ENCODE measurements around the gene TNS1. TPM values are rescaled to one million over a fixed set of nuclear protein-coding genes. Genes with fewer than 3 reads are reported as not detected.

The TNS1 gene
- total and polyA plus RNA-seq, 8 donors, result 38.5 to 166 (median 102) TPM

GRCh38 chr2:217923007-217923686 lies 79.6 kb downstream of the TNS1 start:
- Histone ChIP-seq H3K4me3 (no peak overlapping the region), H3K27ac (peak overlapping the region; percentile 64 to 82 (median 72)), H3K27me3 (no peaks in the 10 kb centered on the region), H3K4me1 (peaks cover 46 to 58% (median 47%) of the 10 kb centered on the region in 3 donors), H3K9me3 (no peaks in the 10 kb centered on the region), H3K36me3 (peaks cover 0 to 21% (median 0%) of the 10 kb centered on the region in 3 donors)
- 68 to 70% methylated on average over 8 of the region's 8 CpGs for WGBS, 2 donors
- ATAC-seq (peak in 3 of 4 donors; percentile 1 to 17 (median 3)), DNase-seq (no peak), FAIRE-seq (no peak)
- no peak for TF ChIP-seq CTCF (IDR thresholded peaks at IDR 0.05)
- intact Hi-C loops (cut with DNase I), result no loop called here

GRCh38 chr2:217922101-217923006 lies 80.4 kb downstream of the TNS1 start:
- WGBS, 2 donors, result 32 to 38% methylated on average over 18 to 19 of the region's 19 CpGs
- Histone ChIP-seq H3K4me1 (peaks cover 39 to 51% (median 40%) of the 10 kb centered on the region in 3 donors), H3K27ac (peak overlapping the region; percentile 64 to 82 (median 72)), H3K4me3 (no peak overlapping the region), H3K36me3 (peaks cover 0 to 27% (median 0%) of the 10 kb centered on the region in 3 donors), H3K27me3 (no peaks in the 10 kb centered on the region), H3K9me3 (no peaks in the 10 kb centered on the region)
- DNase-seq (peak in 2 of 6 donors; percentile 67 to 79), FAIRE-seq (no peak), ATAC-seq (peak; percentile 37 to 56 (median 45))
- intact Hi-C loops (cut with DNase I), result no loop called here
- TF ChIP-seq CTCF (IDR thresholded peaks at IDR 0.05), result no peak

- no peaks in the 10 kb centered on the region for H3K27me3 ChIP-seq
- FAIRE-seq (no peak), DNase-seq (peak in 3 of 6 donors; percentile 58 to 66 (median 58)), ATAC-seq (peak; percentile 49 to 70 (median 65))
- H3K27ac ChIP-seq, result peak overlapping the region; percentile 64 to 82 (median 72)
- no peak overlapping the region for H3K4me3 ChIP-seq
- intact Hi-C loops (cut with DNase I), result no loop called here
- no peaks in the 10 kb centered on the region for H3K9me3 ChIP-seq
- H3K36me3 ChIP-seq, result peaks cover 0 to 25% (median 0%) of the 10 kb centered on the region in 3 donors
- TF ChIP-seq CTCF (IDR thresholded peaks at IDR 0.05), result no peak
- WGBS, 2 donors, result 26 to 29% methylated on average over 8 of the region's 8 CpGs
- H3K4me1 ChIP-seq, result peaks cover 42 to 56% (median 42%) of the 10 kb centered on the region in 3 donors
Observed at GRCh38 chr2:217920879-217921603, 81.8 kb downstream of the TNS1 start.

GRCh38 chr2:217919781-217920351 lies 82.9 kb downstream of the TNS1 start:
- Histone ChIP-seq H3K4me3 (no peak overlapping the region), H3K4me1 (peaks cover 42 to 56% (median 42%) of the 10 kb centered on the region in 3 donors)

More at GRCh38 chr2:217919781-217920351, 82.9 kb downstream of the TNS1 start:
- 64 to 70% methylated on average over 13 of the region's 13 CpGs for WGBS, 2 donors
- peak overlapping the region; percentile 22 to 82 (median 68) for H3K27ac ChIP-seq
- TF ChIP-seq CTCF (IDR thresholded peaks at IDR 0.05), result no peak
- H3K27me3 ChIP-seq, result no peaks in the 10 kb centered on the region
- DNase-seq, result peak in 2 of 6 donors; percentile 28 to 46
- intact Hi-C loops (cut with DNase I), result no loop called here
- H3K9me3 ChIP-seq, result no peaks in the 10 kb centered on the region
- peaks cover 0 to 34% (median 9%) of the 10 kb centered on the region in 3 donors for H3K36me3 ChIP-seq
- ATAC-seq, result no peak
- no peak for FAIRE-seq

Measured in pancreas (tissue), 10 donors.